Osteoblast (primary cell): ENCODE results near the gene FGF4. TPM values are rescaled to one million over a fixed set of nuclear protein-coding genes. Genes with fewer than 3 reads are reported as not detected.

ENCODE experiments used
- DNase-seq: peaks from one replicate; pipeline ENCODE4 v3.0.0; 2011; ENCODE audit warnings: low spot score, mixed read lengths; ENCODE audit not compliant: insufficient read length; ENCODE audit errors: missing footprints
- H2AFZ ChIP-seq: 2 replicates; pipeline ENCODE4 v1.6.0; 2011; ENCODE audit warnings: mild to moderate bottlenecking, low read length
- H3K27ac ChIP-seq: 2 replicates; pipeline ENCODE4 v1.5.1; 2011; ENCODE audit warnings: mild to moderate bottlenecking, low read depth, low read length, moderate library complexity
- H3K27me3 ChIP-seq: 2 replicates; pipeline ENCODE4 v1.6.0; 2012; ENCODE audit warnings: mild to moderate bottlenecking, control low read depth, inconsistent platforms, low read length, moderate library complexity; ENCODE audit not compliant: insufficient read depth
- H3K36me3 ChIP-seq: 2 replicates; pipeline ENCODE4 v1.5.1; 2011; ENCODE audit warnings: mild to moderate bottlenecking, low read length, control low read depth, moderate library complexity; ENCODE audit not compliant: insufficient read depth
- H3K4me1 ChIP-seq: 2 replicates; pipeline ENCODE4 v1.5.1; 2011; ENCODE audit warnings: mild to moderate bottlenecking, low read length, control low read depth, moderate library complexity; ENCODE audit not compliant: insufficient read depth
- H3K4me2 ChIP-seq: 2 replicates; pipeline ENCODE4 v1.6.0; 2011; ENCODE audit warnings: mild to moderate bottlenecking, low read length; ENCODE audit not compliant: insufficient read depth
- H3K4me3 ChIP-seq: fragments of 200-600 bp; sonication (generic); 3 replicates; pipeline ENCODE4 v1.5.1; 2012; ENCODE audit warnings: mild to moderate bottlenecking, low read length, inconsistent platforms; ENCODE audit not compliant: insufficient read depth
- H3K79me2 ChIP-seq: 2 replicates; pipeline ENCODE4 v1.6.0; 2012; ENCODE audit warnings: mild to moderate bottlenecking, low read length, control low read depth, inconsistent platforms; ENCODE audit not compliant: insufficient read depth
- H3K9me3 ChIP-seq: 2 replicates; pipeline ENCODE4 v1.5.1; 2011; ENCODE audit warnings: low read depth, low read length, control low read depth
- H4K20me1 ChIP-seq: 2 replicates; pipeline ENCODE4 v1.6.0; 2012; ENCODE audit warnings: mild to moderate bottlenecking, low read length, control low read depth; ENCODE audit not compliant: insufficient read depth
- total RNA-seq: library from RNA; depleted of rRNA; stranded (reverse); fragments of >200 nt; gene quantifications from 2 replicates; pipeline ENCODE4 v1.2.3, GENCODE V29; 2012
- TF ChIP-seq, protein P1 (sequence below): IDR thresholded peaks from 2 replicates; pipeline ENCODE4 v1.5.1; 2011; ENCODE audit warnings: mild to moderate bottlenecking, low read depth, low read length, moderate library complexity; ENCODE audit errors: extremely low read depth

The FGF4 gene
- total RNA-seq, 1 donor = not detected

GRCh38 chr11:69799097-69799496 lies 24.0 kb upstream of the FGF4 start:
- Histone ChIP-seq H3K27me3 (peaks cover 10% of the 10 kb centered on the region), H3K79me2 (no peaks in the 10 kb centered on the region), H3K9me3 (no peaks in the 10 kb centered on the region), H3K36me3 (no peaks in the 10 kb centered on the region), H4K20me1 (no peaks in the 10 kb centered on the region), H2AFZ (no peak overlapping the region), H3K4me2 (no peak overlapping the region), H3K27ac (no peak overlapping the region), H3K4me3 (no peak overlapping the region), H3K4me1 (no peaks in the 10 kb centered on the region)
- no peak for DNase-seq
- TF ChIP-seq, protein P1, sequence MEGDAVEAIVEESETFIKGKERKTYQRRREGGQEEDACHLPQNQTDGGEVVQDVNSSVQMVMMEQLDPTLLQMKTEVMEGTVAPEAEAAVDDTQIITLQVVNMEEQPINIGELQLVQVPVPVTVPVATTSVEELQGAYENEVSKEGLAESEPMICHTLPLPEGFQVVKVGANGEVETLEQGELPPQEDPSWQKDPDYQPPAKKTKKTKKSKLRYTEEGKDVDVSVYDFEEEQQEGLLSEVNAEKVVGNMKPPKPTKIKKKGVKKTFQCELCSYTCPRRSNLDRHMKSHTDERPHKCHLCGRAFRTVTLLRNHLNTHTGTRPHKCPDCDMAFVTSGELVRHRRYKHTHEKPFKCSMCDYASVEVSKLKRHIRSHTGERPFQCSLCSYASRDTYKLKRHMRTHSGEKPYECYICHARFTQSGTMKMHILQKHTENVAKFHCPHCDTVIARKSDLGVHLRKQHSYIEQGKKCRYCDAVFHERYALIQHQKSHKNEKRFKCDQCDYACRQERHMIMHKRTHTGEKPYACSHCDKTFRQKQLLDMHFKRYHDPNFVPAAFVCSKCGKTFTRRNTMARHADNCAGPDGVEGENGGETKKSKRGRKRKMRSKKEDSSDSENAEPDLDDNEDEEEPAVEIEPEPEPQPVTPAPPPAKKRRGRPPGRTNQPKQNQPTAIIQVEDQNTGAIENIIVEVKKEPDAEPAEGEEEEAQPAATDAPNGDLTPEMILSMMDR = no peak

- Histone ChIP-seq H4K20me1 (no peaks in the 10 kb centered on the region), H3K27me3 (peaks cover 4% of the 10 kb centered on the region)
Observed at GRCh38 chr11:69797737-69798528, 22.8 kb upstream of the FGF4 start.

GRCh38 chr11:69797156-69797555 lies 22.0 kb upstream of the FGF4 start:
- TF ChIP-seq, protein P1 = no peak
- peak; percentile 36 for DNase-seq
- Histone ChIP-seq H3K9me3 (no peaks in the 10 kb centered on the region), H3K4me3 (no peak overlapping the region), H3K4me1 (no peaks in the 10 kb centered on the region), H3K36me3 (no peaks in the 10 kb centered on the region), H3K27ac (no peak overlapping the region), H3K4me2 (no peak overlapping the region), H2AFZ (no peak overlapping the region), H3K27me3 (peaks cover 4% of the 10 kb centered on the region), H4K20me1 (no peaks in the 10 kb centered on the region), H3K79me2 (no peaks in the 10 kb centered on the region)

More at GRCh38 chr11:69797737-69798528, 22.8 kb upstream of the FGF4 start:
- Histone ChIP-seq H3K4me2 (no peak overlapping the region), H3K4me1 (no peaks in the 10 kb centered on the region), H3K27ac (no peak overlapping the region), H3K9me3 (no peaks in the 10 kb centered on the region), H3K79me2 (no peaks in the 10 kb centered on the region), H3K4me3 (no peak overlapping the region), H3K36me3 (no peaks in the 10 kb centered on the region), H2AFZ (no peak overlapping the region)
- TF ChIP-seq, protein P1 = no peak
- DNase-seq = peak; percentile 72

GRCh38 chr11:69796063-69796462 lies 20.9 kb upstream of the FGF4 start:
- no peak overlapping the region for H2AFZ ChIP-seq
- no peaks in the 10 kb centered on the region for H3K4me1 ChIP-seq
- H3K79me2 ChIP-seq = no peaks in the 10 kb centered on the region
- TF ChIP-seq, protein P1 = no peak
- no peaks in the 10 kb centered on the region for H4K20me1 ChIP-seq
- peak; percentile 58 for DNase-seq
- peaks cover 4% of the 10 kb centered on the region for H3K27me3 ChIP-seq
- H3K36me3 ChIP-seq = no peaks in the 10 kb centered on the region
- no peak overlapping the region for H3K27ac ChIP-seq
- H3K4me3 ChIP-seq = no peak overlapping the region
- H3K4me2 ChIP-seq = no peak overlapping the region
- H3K9me3 ChIP-seq = no peaks in the 10 kb centered on the region
